HG02852 (cell line): Measurements from ENCODE around the gene COL3A1.
A peak's percentile ranks its signal among the peaks of the same experiment; 100 is the strongest.

Experiments used
- ATAC-seq: cut with Tn5 transposase; IDR thresholded peaks from one replicate; pipeline ENCODE4 v1.9.1; 2021; ENCODE audit warnings: mild to moderate bottlenecking, moderate library complexity; ENCODE audit not compliant: unreplicated experiment

Gene COL3A1

GRCh38 chr2:188975497-188976102 is 1.4 kb downstream of the COL3A1 start:
- no peak for ATAC-seq

GRCh38 chr2:188976545-188977268 is 2.5 kb downstream of the COL3A1 start:
- ATAC-seq = no peak

GRCh38 chr2:188977317-188977716 is 3.1 kb downstream of the COL3A1 start:
- no peak for ATAC-seq

- ATAC-seq = peak; percentile 83
Measured at GRCh38 chr2:188978291-188979081, 4.3 kb downstream of the COL3A1 start.

- ATAC-seq = no peak
Measured at GRCh38 chr2:188979187-188980114, 5.3 kb downstream of the COL3A1 start.

GRCh38 chr2:188983427-188984064 is 9.4 kb downstream of the COL3A1 start:
- no peak for ATAC-seq

- no peak for ATAC-seq
Measured at GRCh38 chr2:188984065-188984491, 9.9 kb downstream of the COL3A1 start.

- no peak for ATAC-seq
Measured at GRCh38 chr2:188984680-188985079, 10.5 kb downstream of the COL3A1 start.

- ATAC-seq = no peak
Measured at GRCh38 chr2:188986839-188987238, 12.7 kb downstream of the COL3A1 start.

GRCh38 chr2:188993247-188993646 is 19.1 kb downstream of the COL3A1 start:
- no peak for ATAC-seq

- ATAC-seq = no peak
Measured at GRCh38 chr2:188997263-188997662, 23.1 kb downstream of the COL3A1 start.

- no peak for ATAC-seq
Measured at GRCh38 chr2:189000221-189000620, 26.0 kb downstream of the COL3A1 start.

GRCh38 chr2:189002079-189002478 is 27.9 kb downstream of the COL3A1 start:
- ATAC-seq = no peak

GRCh38 chr2:189008555-189009262 is 34.5 kb downstream of the COL3A1 start:
- ATAC-seq = no peak

GRCh38 chr2:189010536-189010935 is 36.4 kb downstream of the COL3A1 start:
- ATAC-seq = no peak

GRCh38 chr2:189012351-189012750 is 38.2 kb downstream of the COL3A1 start:
- no peak for ATAC-seq

- no peak for ATAC-seq
Measured at GRCh38 chr2:189013031-189013430, 38.9 kb downstream of the COL3A1 start.

- no peak for ATAC-seq
Measured at GRCh38 chr2:189013671-189014448, 39.7 kb downstream of the COL3A1 start.
